Progenitor cell of endocrine pancreas (in vitro differentiated cells): ENCODE results near the gene CLEC20A. TPM values are rescaled to one million over a fixed set of nuclear protein-coding genes. Genes with fewer than 3 reads are reported as not detected.

ENCODE experiments used
- DNase-seq: peaks from one replicate; pipeline ENCODE4 v3.0.0; 2021; ENCODE audit warnings: low spot score; ENCODE audit not compliant: unreplicated experiment
- H3K27ac Mint-ChIP-seq: 2 replicates; pipeline ENCODE4 v1.8.0; 2021; ENCODE audit warnings: mild to moderate bottlenecking, moderate library complexity, mixed read lengths
- H3K27me3 Mint-ChIP-seq: 2 replicates; pipeline ENCODE4 v1.8.0; 2021; ENCODE audit warnings: mixed read lengths
- H3K36me3 Mint-ChIP-seq: 2 replicates; pipeline ENCODE4 v1.8.0; 2022; ENCODE audit warnings: mixed read lengths; ENCODE audit not compliant: insufficient read depth
- H3K4me1 Mint-ChIP-seq: 2 replicates; pipeline ENCODE4 v1.8.0; 2021; ENCODE audit warnings: low read depth, mixed read lengths
- H3K4me3 Mint-ChIP-seq: 2 replicates; pipeline ENCODE4 v1.8.0; 2021; ENCODE audit warnings: low read depth, mild to moderate bottlenecking, moderate library complexity, mixed read lengths
- H3K9me3 Mint-ChIP-seq: 2 replicates; pipeline ENCODE4 v1.8.0; 2021; ENCODE audit warnings: low read depth, mixed read lengths
- total RNA-seq: library from RNA; stranded (reverse); gene quantifications from 2 replicates; pipeline ENCODE4 v1.2.1, GENCODE V29; 2021
- TF ChIP-seq, protein P1 (sequence below): fragments of 200-600 bp; sonication (generic); IDR thresholded peaks from one replicate; pipeline ENCODE4 v1.5.0; 2021; ENCODE audit warnings: antibody characterized with exemption, mild to moderate bottlenecking; ENCODE audit not compliant: unreplicated experiment

CLEC20A gene
- total RNA-seq, 1 donor from 2014 or later, result not detected

DNA sequence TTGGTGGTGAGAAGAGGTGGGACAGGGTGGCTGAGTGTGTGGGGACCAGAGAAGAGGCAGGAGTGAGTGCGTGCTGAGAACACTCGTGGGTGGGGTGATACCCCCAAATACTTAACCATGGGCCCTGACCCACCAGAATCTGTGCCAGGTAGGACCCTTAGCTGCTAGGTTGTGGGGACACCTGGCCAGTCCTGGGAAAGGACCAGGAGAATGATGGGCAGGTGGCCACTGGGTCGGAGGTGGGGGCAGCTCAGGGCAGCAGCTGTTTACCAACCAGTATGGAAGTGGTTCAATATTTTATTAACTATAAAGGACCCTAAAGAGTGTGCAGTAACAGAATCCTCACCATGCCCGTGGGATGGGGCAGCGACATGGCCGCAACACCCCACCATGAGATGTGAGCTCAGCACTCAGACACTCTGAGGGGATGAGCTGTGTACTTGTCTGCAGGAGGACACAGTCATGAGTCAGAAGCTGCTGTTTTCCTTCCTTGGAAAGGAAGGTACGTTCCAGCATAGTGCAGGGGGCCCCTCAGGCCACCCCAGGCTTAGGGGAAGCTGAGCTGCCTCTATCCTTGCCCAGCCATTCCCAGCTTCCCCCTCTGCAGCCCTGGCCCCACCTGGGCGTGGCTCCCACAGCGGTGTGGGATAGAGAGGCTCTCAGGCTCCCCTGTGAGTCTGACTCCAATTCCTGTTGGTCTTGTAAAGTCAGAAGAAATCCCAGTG is 41.6 kb upstream of the CLEC20A start:
- Mint-ChIP-seq H3K36me3 (no peaks in the 10 kb centered on the region), H3K4me1 (peaks cover 26% of the 10 kb centered on the region), H3K4me3 (no peak overlapping the region), H3K27me3 (peaks cover 3% of the 10 kb centered on the region), H3K9me3 (no peaks in the 10 kb centered on the region), H3K27ac (no peak overlapping the region)
- TF ChIP-seq, protein P1, sequence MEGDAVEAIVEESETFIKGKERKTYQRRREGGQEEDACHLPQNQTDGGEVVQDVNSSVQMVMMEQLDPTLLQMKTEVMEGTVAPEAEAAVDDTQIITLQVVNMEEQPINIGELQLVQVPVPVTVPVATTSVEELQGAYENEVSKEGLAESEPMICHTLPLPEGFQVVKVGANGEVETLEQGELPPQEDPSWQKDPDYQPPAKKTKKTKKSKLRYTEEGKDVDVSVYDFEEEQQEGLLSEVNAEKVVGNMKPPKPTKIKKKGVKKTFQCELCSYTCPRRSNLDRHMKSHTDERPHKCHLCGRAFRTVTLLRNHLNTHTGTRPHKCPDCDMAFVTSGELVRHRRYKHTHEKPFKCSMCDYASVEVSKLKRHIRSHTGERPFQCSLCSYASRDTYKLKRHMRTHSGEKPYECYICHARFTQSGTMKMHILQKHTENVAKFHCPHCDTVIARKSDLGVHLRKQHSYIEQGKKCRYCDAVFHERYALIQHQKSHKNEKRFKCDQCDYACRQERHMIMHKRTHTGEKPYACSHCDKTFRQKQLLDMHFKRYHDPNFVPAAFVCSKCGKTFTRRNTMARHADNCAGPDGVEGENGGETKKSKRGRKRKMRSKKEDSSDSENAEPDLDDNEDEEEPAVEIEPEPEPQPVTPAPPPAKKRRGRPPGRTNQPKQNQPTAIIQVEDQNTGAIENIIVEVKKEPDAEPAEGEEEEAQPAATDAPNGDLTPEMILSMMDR, result no peak
- DNase-seq, result no peak

DNA sequence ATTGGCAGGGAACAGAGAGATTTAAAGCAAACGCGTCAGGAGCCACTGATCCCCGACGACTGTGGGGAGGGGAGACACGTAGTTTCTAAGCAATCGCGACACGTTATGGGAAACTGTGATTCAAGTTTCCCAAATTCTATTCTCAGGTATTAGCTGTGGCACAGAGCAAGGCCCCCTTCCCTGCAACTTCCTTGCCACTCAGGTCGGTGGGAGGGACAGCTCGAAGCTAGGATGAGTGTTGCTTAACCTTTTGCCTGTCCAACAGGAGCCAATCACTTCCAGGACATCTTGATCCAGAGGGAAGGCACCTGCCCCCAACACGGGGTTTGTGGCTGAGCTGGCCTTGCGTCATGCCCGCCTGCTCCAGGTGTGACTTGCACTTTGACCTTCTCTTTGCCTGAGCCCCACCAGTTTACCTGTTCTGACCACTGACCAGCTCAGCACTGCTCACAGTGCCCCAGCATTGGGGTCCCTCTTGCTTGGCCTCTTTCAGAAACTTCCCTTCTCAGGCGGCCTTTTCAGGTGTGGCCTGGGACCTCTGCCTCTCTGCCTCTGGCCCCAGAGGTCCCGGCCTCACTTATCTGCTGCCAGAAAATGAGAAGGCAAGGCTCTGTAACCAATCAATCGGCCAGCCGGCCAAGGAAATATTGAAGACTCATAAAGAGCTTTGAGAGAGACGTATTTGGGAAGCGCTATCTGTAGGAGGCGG is 40.8 kb upstream of the CLEC20A start:
- DNase-seq, result no peak
- peak overlapping the region; percentile 76 for H3K27ac Mint-ChIP-seq
- no peak overlapping the region for H3K4me3 Mint-ChIP-seq
- H3K4me1 Mint-ChIP-seq, result peaks cover 23% of the 10 kb centered on the region
- no peaks in the 10 kb centered on the region for H3K36me3 Mint-ChIP-seq
- TF ChIP-seq, protein P1, result no peak
- peaks cover 3% of the 10 kb centered on the region for H3K27me3 Mint-ChIP-seq
- no peaks in the 10 kb centered on the region for H3K9me3 Mint-ChIP-seq

DNA sequence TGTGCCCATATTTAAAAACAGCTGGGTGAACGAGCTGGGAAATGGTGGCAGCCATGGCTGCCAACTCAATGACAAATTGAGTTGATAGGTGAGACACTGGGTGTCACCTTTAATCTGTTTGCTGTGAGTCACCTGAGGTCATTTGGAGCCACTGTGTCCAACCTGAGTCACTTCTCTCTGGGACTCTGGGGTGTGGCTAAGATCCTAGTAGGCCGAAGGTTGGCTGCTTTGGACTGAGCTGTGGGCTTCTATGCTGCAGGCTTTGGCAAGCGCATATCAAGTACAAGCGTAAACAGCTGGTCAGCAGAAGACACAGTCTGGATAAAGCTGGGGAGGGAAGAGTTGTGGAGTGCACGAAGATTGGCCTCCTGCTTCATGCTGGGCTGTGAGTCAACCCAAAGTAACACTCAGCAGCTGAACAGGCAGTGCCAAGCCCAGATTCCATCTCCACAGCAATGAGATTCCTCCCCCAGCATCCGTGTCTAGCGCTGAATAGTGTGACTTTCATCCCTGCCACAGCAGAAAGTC is 40.1 kb upstream of the CLEC20A start:
- no peak for DNase-seq
- TF ChIP-seq, protein P1, result no peak
- H3K9me3 Mint-ChIP-seq, result no peaks in the 10 kb centered on the region

DNA sequence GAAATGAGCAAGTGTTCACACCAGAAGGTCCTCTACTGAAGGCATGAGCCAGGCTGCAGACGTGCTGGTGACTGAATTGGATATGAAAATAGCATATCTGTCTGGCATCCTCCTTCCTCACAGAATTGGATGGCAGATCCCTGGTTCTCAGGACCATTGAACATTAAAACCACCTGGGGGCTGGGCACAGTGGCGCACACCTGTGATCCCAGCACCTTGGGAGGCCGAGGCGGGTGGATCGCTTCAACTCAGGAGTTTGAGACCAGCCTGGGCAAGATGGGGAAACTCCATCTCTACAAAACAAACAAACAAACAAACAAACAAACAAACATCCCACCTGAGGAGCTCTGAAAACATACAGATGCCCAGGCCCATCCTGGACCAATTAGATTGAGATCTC is 39.6 kb upstream of the CLEC20A start:
- Mint-ChIP-seq H3K9me3 (no peaks in the 10 kb centered on the region), H3K4me3 (no peak overlapping the region), H3K27me3 (peaks cover 3% of the 10 kb centered on the region), H3K36me3 (no peaks in the 10 kb centered on the region), H3K4me1 (peaks cover 21% of the 10 kb centered on the region), H3K27ac (no peak overlapping the region)
- DNase-seq, result no peak
- TF ChIP-seq, protein P1, result no peak

More for the DNA sequence above, 40.1 kb upstream of the CLEC20A start:
- Mint-ChIP-seq H3K27me3 (peaks cover 3% of the 10 kb centered on the region), H3K36me3 (no peaks in the 10 kb centered on the region), H3K4me3 (peak overlapping the region; percentile 26), H3K27ac (peak overlapping the region; percentile 11), H3K4me1 (peaks cover 23% of the 10 kb centered on the region)

DNA sequence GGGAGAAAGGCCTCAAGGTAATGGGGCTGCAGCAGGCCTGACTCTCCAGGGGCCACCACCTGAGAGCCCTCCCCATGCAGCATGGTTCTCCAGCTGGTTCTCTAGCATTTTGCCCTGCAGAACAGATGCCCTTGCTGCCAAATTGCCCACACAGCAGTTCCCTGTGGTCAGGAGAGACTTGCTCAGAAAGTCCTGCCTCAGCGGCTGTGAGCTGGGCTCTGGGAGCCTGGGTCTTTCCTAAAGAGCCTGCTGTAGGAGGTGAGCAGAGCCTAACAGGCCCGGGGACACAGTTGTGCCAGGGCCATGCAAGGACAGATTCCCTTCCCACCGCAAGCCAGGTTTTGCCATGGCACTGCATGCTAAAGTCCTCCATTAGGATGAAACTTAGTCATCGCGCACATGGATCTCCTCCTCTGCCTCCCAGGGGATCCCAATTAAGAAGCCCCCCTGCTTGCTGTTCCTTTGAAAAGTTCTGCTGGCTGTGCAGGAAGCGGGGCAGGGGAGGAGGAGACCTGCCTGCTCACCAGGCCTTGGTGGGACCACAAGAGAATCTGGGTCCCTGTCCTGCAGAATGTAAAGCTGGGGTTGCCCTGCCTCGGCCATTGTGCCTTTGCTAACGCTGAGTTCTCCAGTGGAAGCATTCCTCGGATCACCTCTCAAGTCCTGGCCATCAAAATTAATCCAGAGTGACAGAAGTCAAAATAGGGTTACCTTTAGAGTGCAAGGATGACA is 37.5 kb upstream of the CLEC20A start:
- H3K36me3 Mint-ChIP-seq, result no peaks in the 10 kb centered on the region

More for the DNA sequence above, 37.5 kb upstream of the CLEC20A start:
- TF ChIP-seq, protein P1, result no peak
- H3K4me1 Mint-ChIP-seq, result peaks cover 19% of the 10 kb centered on the region
- no peaks in the 10 kb centered on the region for H3K9me3 Mint-ChIP-seq
- no peak for DNase-seq
- H3K27me3 Mint-ChIP-seq, result peaks cover 3% of the 10 kb centered on the region
- no peak overlapping the region for H3K4me3 Mint-ChIP-seq
- H3K27ac Mint-ChIP-seq, result no peak overlapping the region
